Right atrium auricular region (tissue), 2 donors: ENCODE measurements around the gene GH1. TPM values are rescaled to one million over a fixed set of nuclear protein-coding genes. Genes with fewer than 3 reads are reported as not detected.
"Not testable (repeated sequence)": the region's sequence is repeated elsewhere in the genome, so short reads cannot be mapped to it uniquely, and the experiment has no call there.

ENCODE experiments used
- DNase-seq: peaks from one replicate; pipeline ENCODE4 v3.0.0-alpha.2; 2019; ENCODE audit warnings: low spot score
- H3K27ac ChIP-seq, 2 donors: fragments of 200-600 bp; sonication (generic); 1 replicate in 1 of 2; 2 replicates in 1 of 2; pipeline ENCODE4 v1.5.1; 2016 to 2019
- H3K27me3 ChIP-seq, 2 donors: fragments of 200-600 bp; sonication (generic); one replicate each; pipeline versions ENCODE4 v1.5.1 to v1.6.0; 2017 to 2019
- H3K36me3 ChIP-seq: fragments of 200-600 bp; sonication (generic); one replicate; pipeline ENCODE4 v1.5.1; 2016
- H3K4me1 ChIP-seq, 2 donors: fragments of 200-600 bp; sonication (generic); one replicate each; pipeline versions ENCODE4 v1.5.1 to v1.6.0; 2017 to 2019
- H3K4me3 ChIP-seq, 2 donors: fragments of 200-600 bp; sonication (generic); 1 replicate in 1 of 2; 2 replicates in 1 of 2; pipeline ENCODE4 v1.5.1; 2017 to 2019; ENCODE audit warnings: mild to moderate bottlenecking in 1 of 2, moderate library complexity in 1 of 2
- H3K9me3 ChIP-seq, 2 donors: fragments of 200-600 bp; sonication (generic); one replicate each; pipeline ENCODE4 v1.5.1; 2019
- total RNA-seq, 2 donors: library from RNA; depleted of rRNA; stranded (reverse); fragments of >200 nt; gene quantifications; one replicate each; pipeline ENCODE4 v1.1.0, GENCODE V29; 2016

The GH1 gene
- total RNA-seq, 2 donors from 2014 or later: not detected

GRCh38 chr17:63870292-63870665 lies 48.4 kb downstream of the GH1 start:
- H3K27me3 ChIP-seq, H3K9me3 ChIP-seq, H3K4me3 ChIP-seq, H3K27ac ChIP-seq, H3K36me3 ChIP-seq, DNase-seq, H3K4me1 ChIP-seq: not testable (repeated sequence)

DNA sequence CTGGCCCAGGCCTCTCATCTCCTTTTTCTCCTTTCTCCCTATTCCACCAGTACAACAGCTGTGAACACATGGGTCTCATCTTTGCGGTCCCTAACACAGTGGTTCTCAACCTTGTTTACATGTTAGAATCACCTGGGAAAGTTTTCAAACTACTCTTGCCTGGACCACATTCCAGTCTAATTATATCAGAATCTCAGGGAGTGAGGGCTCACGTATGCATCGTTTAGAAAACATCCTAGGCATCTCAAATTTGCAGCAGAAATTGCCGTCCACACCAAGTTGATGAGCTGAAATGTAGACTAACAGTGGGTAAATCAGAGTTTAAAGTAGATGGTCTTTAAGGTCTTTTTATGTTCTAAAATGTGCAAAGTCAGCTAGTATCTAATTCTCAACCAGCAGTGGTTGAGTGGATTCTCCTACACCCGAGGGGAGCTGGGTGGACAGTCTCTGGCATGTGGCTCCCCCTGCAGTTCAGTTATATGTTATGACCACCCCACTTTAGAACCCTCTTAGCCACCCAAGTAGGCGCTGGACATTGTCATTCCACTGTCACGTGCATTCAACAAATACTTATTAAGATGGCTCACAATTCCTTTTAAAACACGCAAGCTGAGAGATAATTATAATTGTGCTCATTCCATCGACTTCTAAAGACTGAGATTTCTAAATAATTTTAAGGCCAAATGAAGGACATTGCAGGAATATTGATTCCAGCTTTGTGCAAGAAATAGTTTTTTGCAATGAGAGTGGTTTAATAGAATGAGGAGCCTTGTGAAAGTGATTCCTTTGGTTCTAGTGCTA lies 48.9 kb downstream of the GH1 start:
- not testable (repeated sequence) for H3K4me1 ChIP-seq, DNase-seq, H3K36me3 ChIP-seq, H3K27ac ChIP-seq, H3K9me3 ChIP-seq, H3K27me3 ChIP-seq, H3K4me3 ChIP-seq

Other genes starting within 250 kb of the GH1 start
- 1 to 10 TPM; 2.7 to 5.6 TPM for gene LIMD2, start 218.7 kb downstream of the GH1 start, total RNA-seq
- gene STRADA, start 177.0 kb downstream of the GH1 start, total RNA-seq: 10 to 100 TPM; 13.1 to 14.4 TPM
- 10 to 100 TPM; 57.1 to 69.7 TPM for gene CCDC47, start 145.2 kb downstream of the GH1 start, total RNA-seq
- 10 to 100 TPM; 39.9 to 41.0 TPM for gene DDX42, start 144.7 kb downstream of the GH1 start, total RNA-seq
- 100 to 1,000 TPM in 1 of 2 donors, 10 to 100 TPM in 1; 59.3 to 105 TPM for gene PSMC5, start 91.4 kb downstream of the GH1 start, total RNA-seq
- 10 to 100 TPM; 24.3 to 58.0 TPM for gene FTSJ3, start 91.2 kb downstream of the GH1 start, total RNA-seq
- 10 to 100 TPM; 30.4 to 51.3 TPM for gene SMARCD2, start 76.2 kb downstream of the GH1 start, total RNA-seq
- not detected for gene CSH2, start 45.2 kb downstream of the GH1 start, total RNA-seq
- gene GH2, start 36.9 kb downstream of the GH1 start, total RNA-seq: not detected
- gene CSH1, start 22.3 kb downstream of the GH1 start, total RNA-seq: not detected
- not detected for gene CSHL1, start 7.6 kb downstream of the GH1 start, total RNA-seq
- gene CD79B, start 13.5 kb upstream of the GH1 start, total RNA-seq: 1 to 10 TPM; 2.2 to 7.3 TPM
- 1 to 10 TPM in 1 of 2 donors, under 1 TPM in 1; 0.74 to 2.5 TPM for gene SCN4A, start 54.1 kb upstream of the GH1 start, total RNA-seq
- gene PRR29, start 79.5 kb upstream of the GH1 start, total RNA-seq: under 1 TPM in 1 of 2 donors, not detected in 1; 0.08 TPM
- 100 to 1,000 TPM in 1 of 2 donors, 10 to 100 TPM in 1; 74.6 to 109 TPM for gene ICAM2, start 101.8 kb upstream of the GH1 start, total RNA-seq
- 10 to 100 TPM in 1 of 2 donors, 1 to 10 TPM in 1; 7.0 to 11.9 TPM for gene ERN1, start 211.3 kb upstream of the GH1 start, total RNA-seq